Measurements from ENCODE around the gene GPD2. TPM values are rescaled to one million over a fixed set of nuclear protein-coding genes. Genes with fewer than 3 reads are reported as not detected.

Gene GPD2
- polyA plus RNA-seq, 1 donor (not counting 4 experiments of a cell fraction or from before 2014, with no cell fraction given) = 27.6 TPM

DNA sequence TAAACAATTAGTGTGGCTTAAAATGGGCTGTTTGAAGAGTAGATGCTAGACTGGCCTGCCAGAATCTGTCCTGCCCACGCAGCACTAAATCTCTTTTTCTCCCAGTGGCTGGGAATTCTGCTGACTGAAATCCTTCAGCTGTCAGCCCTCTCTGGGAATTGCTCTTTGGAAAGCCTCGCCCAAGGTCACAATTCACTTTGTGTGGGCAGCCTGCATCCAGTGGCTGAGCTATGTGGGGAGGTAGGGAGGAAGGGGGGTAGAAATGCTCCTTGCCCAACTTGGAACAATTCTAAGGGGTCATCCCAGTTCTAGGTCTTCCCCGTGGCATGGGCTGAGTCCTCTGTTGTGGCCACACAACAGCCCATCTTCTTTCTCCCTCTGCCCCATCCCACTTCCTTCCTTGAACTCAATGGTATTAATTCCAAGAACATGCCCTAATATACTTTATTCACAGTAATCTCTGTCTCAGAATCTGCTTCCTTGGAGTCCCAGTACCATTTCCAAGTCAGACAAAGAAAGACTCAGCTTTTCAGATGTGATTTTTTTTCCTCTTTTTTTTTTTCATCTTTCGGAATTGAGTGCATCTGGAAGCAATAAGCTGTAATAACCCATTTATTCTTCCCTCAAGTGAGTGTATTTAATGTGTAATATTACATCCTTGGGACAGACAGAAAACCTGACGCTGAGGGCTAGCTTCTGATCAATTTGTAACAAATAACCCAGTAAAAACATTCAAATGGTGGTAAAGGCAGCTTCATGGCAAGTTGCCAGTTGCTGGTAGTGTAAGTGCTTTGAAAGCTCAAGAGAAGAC, 189.4 kb downstream of the GPD2 start:
- H3K9me1 ChIP-seq (ENCODE audit: control insufficient read depth, extremely low read depth, insufficient read depth, low read length) = no peaks in the 10 kb centered on the region
- H3K27ac ChIP-seq (ENCODE audit: control insufficient read depth, insufficient read depth, low read length) = no peak overlapping the region
- H3K27me3 ChIP-seq (ENCODE audit: control insufficient read depth, extremely low read depth, insufficient read depth, low read length) = no peaks in the 10 kb centered on the region
- dilution Hi-C loops (cut with MboI; ENCODE audit: extremely low pct_ligation_motif_present, low sequenced_read_pairs) = no loop called here
- H3K4me3 ChIP-seq (ENCODE audit: control insufficient read depth in 2 of 3, extremely low read depth in 1 of 3, insufficient read depth in 2 of 3, low read depth in 1 of 3, low read length in 3 of 3) = no peak overlapping the region
- no peak overlapping the region for H3K9ac ChIP-seq (ENCODE audit: control insufficient read depth, extremely low read depth, insufficient read depth, low read length)
- H3K4me1 ChIP-seq (ENCODE audit: control insufficient read depth, extremely low read depth, insufficient read depth, low read length) = no peaks in the 10 kb centered on the region
- no peak overlapping the region for H2AFZ ChIP-seq (ENCODE audit: control insufficient read depth, low read length)
- H3K9me3 ChIP-seq (ENCODE audit: control insufficient read depth, low read depth, low read length) = no peaks in the 10 kb centered on the region
- DNase-seq (ENCODE audit: low read depth, low spot score) (no peak), FAIRE-seq (no peak)
- H4K20me1 ChIP-seq (ENCODE audit: control insufficient read depth, extremely low read depth, insufficient read depth, low read length) = no peaks in the 10 kb centered on the region
- no peaks in the 10 kb centered on the region for H3K36me3 ChIP-seq (ENCODE audit: control insufficient read depth in 2 of 2, extremely low read depth in 1 of 2, insufficient read depth in 2 of 2, low read length in 2 of 2)
- H3K4me2 ChIP-seq (ENCODE audit: control insufficient read depth, extremely low read depth, insufficient read depth, low read depth, low read length) = no peak overlapping the region
- no peaks in the 10 kb centered on the region for H3K79me2 ChIP-seq (ENCODE audit: control insufficient read depth, insufficient read depth, low read length)
- TF ChIP-seq EZH2 (IDR thresholded peaks at IDR 0.05; ENCODE audit: low read length) (no peak), CTCF (optimal IDR thresholded peaks at IDR 0.05 in 1 of 3, IDR thresholded peaks at IDR 0.05 in 1 of 3, conservative IDR thresholded peaks at IDR 0.05 in 1 of 3; ENCODE audit: extremely low read depth in 1 of 3, insufficient read depth in 2 of 3, low read length in 3 of 3) (no peak)

- dilution Hi-C loops (cut with MboI; ENCODE audit: extremely low pct_ligation_motif_present, low sequenced_read_pairs) = no loop called here
Measured at GRCh38 chr2:156626931-156627330, 190.8 kb downstream of the GPD2 start.

More at GRCh38 chr2:156626931-156627330, 190.8 kb downstream of the GPD2 start:
- Histone ChIP-seq H3K4me3 (ENCODE audit: control insufficient read depth in 2 of 3, extremely low read depth in 1 of 3, insufficient read depth in 2 of 3, low read depth in 1 of 3, low read length in 3 of 3) (no peak overlapping the region), H3K9me3 (ENCODE audit: control insufficient read depth, low read depth, low read length) (no peaks in the 10 kb centered on the region), H3K4me1 (ENCODE audit: control insufficient read depth, extremely low read depth, insufficient read depth, low read length) (no peaks in the 10 kb centered on the region), H3K27me3 (ENCODE audit: control insufficient read depth, extremely low read depth, insufficient read depth, low read length) (no peaks in the 10 kb centered on the region), H3K4me2 (ENCODE audit: control insufficient read depth, extremely low read depth, insufficient read depth, low read depth, low read length) (no peak overlapping the region), H4K20me1 (ENCODE audit: control insufficient read depth, extremely low read depth, insufficient read depth, low read length) (no peaks in the 10 kb centered on the region), H3K79me2 (ENCODE audit: control insufficient read depth, insufficient read depth, low read length) (no peaks in the 10 kb centered on the region), H3K9me1 (ENCODE audit: control insufficient read depth, extremely low read depth, insufficient read depth, low read length) (no peaks in the 10 kb centered on the region), H3K36me3 (ENCODE audit: control insufficient read depth in 2 of 2, extremely low read depth in 1 of 2, insufficient read depth in 2 of 2, low read length in 2 of 2) (no peaks in the 10 kb centered on the region), H3K27ac (ENCODE audit: control insufficient read depth, insufficient read depth, low read length) (no peak overlapping the region), H2AFZ (ENCODE audit: control insufficient read depth, low read length) (no peak overlapping the region), H3K9ac (ENCODE audit: control insufficient read depth, extremely low read depth, insufficient read depth, low read length) (no peak overlapping the region)
- TF ChIP-seq EZH2 (IDR thresholded peaks at IDR 0.05; ENCODE audit: low read length) = no peak
- TF ChIP-seq CTCF (optimal IDR thresholded peaks at IDR 0.05 in 1 of 3, IDR thresholded peaks at IDR 0.05 in 1 of 3, conservative IDR thresholded peaks at IDR 0.05 in 1 of 3; ENCODE audit: extremely low read depth in 1 of 3, insufficient read depth in 2 of 3, low read length in 3 of 3) = no peak
- DNase-seq (ENCODE audit: low read depth, low spot score) (no peak), FAIRE-seq (no peak)

All from keratinocyte (primary cell).